IMR-90 (cell line): Measurements from ENCODE around the gene MIB1.

Experiments used
- BHLHE40 ChIP-seq: fragments of 150-350 bp; IDR thresholded peaks from 2 replicates; pipeline ENCODE4 v1.6.1; 2016; ENCODE audit warnings: mild to moderate bottlenecking, low read depth, low read length
- CEBPB ChIP-seq: IDR thresholded peaks from 2 replicates; pipeline ENCODE4 v1.6.1; 2012; ENCODE audit warnings: low read depth, low read length, improper control_type of control experiment
- CHD1 ChIP-seq: IDR thresholded peaks from 2 replicates; pipeline ENCODE4 v1.6.1; 2012; ENCODE audit warnings: low read depth, low read length, improper control_type of control experiment
- FOS ChIP-seq: fragments of 150-350 bp; IDR thresholded peaks from 2 replicates; pipeline ENCODE4 v1.6.1; 2016; ENCODE audit warnings: low read depth, low read length
- MXI1 ChIP-seq: IDR thresholded peaks from 2 replicates; pipeline ENCODE4 v1.6.1; 2012; ENCODE audit warnings: low read depth, mild to moderate bottlenecking, low read length, moderate library complexity, borderline replicate concordance
- NFE2L2 ChIP-seq: fragments of 150-350 bp; IDR thresholded peaks from 2 replicates; pipeline ENCODE4 v1.6.1; 2016; ENCODE audit warnings: low read depth, mild to moderate bottlenecking, low read length
- POLR2A ChIP-seq: IDR thresholded peaks from 2 replicates; pipeline ENCODE4 v1.6.1; 2012; ENCODE audit warnings: mild to moderate bottlenecking, low read depth, low read length
- RAD21 ChIP-seq: IDR thresholded peaks from 2 replicates; pipeline ENCODE4 v1.6.1; 2012; ENCODE audit warnings: low read length, improper control_type of control experiment
- RCOR1 ChIP-seq: IDR thresholded peaks from 2 replicates; pipeline ENCODE4 v1.6.1; 2012; ENCODE audit warnings: mild to moderate bottlenecking, low read length, improper control_type of control experiment; ENCODE audit not compliant: insufficient replicate concordance
- RFX5 ChIP-seq: IDR thresholded peaks from 2 replicates; pipeline ENCODE4 v1.8.0; 2012; ENCODE audit warnings: low read depth, mild to moderate bottlenecking, low read length, moderate library complexity
- SMC3 ChIP-seq: fragments of 150-350 bp; IDR thresholded peaks from 2 replicates; pipeline ENCODE4 v1.6.1; 2016; ENCODE audit warnings: low read depth, mild to moderate bottlenecking, antibody characterized with exemption, low read length, moderate library complexity
- TF ChIP-seq, protein P1 (sequence below): conservative IDR thresholded peaks from 2 replicates; pipeline ENCODE4 v1.5.1; 2012; ENCODE audit warnings: mild to moderate bottlenecking, low read depth, low read length, improper control_type of control experiment

DNA sequence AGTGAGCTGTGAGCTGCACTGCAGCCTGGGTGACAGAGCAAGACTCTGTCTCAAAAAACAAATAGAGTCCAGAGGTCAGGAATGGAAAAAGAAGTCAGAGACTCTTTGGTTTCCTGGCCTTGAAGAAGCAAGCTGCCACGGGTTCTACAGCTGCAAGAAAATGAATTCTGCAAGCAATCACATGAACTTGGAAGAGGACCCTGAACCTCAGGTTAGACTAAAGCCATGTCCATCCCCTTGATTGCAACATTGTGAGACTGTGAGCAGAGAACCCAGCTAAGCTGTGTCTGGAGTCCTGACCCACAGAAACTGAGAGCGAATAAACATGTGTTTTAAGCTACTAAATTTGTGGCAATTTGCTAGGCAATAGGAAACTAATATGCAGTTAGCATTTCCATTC, 12.9 kb upstream of the MIB1 start:
- TF ChIP-seq, protein P1, sequence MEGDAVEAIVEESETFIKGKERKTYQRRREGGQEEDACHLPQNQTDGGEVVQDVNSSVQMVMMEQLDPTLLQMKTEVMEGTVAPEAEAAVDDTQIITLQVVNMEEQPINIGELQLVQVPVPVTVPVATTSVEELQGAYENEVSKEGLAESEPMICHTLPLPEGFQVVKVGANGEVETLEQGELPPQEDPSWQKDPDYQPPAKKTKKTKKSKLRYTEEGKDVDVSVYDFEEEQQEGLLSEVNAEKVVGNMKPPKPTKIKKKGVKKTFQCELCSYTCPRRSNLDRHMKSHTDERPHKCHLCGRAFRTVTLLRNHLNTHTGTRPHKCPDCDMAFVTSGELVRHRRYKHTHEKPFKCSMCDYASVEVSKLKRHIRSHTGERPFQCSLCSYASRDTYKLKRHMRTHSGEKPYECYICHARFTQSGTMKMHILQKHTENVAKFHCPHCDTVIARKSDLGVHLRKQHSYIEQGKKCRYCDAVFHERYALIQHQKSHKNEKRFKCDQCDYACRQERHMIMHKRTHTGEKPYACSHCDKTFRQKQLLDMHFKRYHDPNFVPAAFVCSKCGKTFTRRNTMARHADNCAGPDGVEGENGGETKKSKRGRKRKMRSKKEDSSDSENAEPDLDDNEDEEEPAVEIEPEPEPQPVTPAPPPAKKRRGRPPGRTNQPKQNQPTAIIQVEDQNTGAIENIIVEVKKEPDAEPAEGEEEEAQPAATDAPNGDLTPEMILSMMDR: no peak
- TF ChIP-seq NFE2L2 (no peak), POLR2A (no peak), BHLHE40 (no peak), SMC3 (no peak), RAD21 (no peak), RFX5 (no peak), CEBPB (no peak), FOS (no peak), RCOR1 (no peak), MXI1 (no peak), CHD1 (no peak)
